HepG2 (cell line): ENCODE measurements around the gene ATP5F1E. TPM values are rescaled to one million over a fixed set of nuclear protein-coding genes. Genes with fewer than 3 reads are reported as not detected.

ENCODE experiments used
- CHD2 ChIP-seq: IDR thresholded peaks from 2 replicates; pipeline ENCODE4 v1.6.1; 2011; ENCODE audit warnings: low read depth, low read length, improper control_type of control experiment
- KLF9 ChIP-seq: IDR thresholded peaks from 2 replicates; pipeline ENCODE4 v1.6.1; 2016; ENCODE audit warnings: low read depth
- NRL ChIP-seq: sonication (generic); formaldehyde crosslinking; IDR thresholded peaks from 2 replicates; pipeline ENCODE4 v1.5.0; 2020; ENCODE audit warnings: missing genetic modification reagents, mild to moderate bottlenecking, moderate library complexity, borderline replicate concordance
- SATB2 ChIP-seq: sonication (generic); formaldehyde crosslinking; IDR thresholded peaks from 2 replicates; pipeline ENCODE4 v1.5.0; 2020; ENCODE audit warnings: missing genetic modification reagents
- SIX1 ChIP-seq: sonication (generic); formaldehyde crosslinking; IDR thresholded peaks from 2 replicates; pipeline ENCODE4 v1.4.0; 2020; ENCODE audit warnings: missing genetic modification reagents, borderline replicate concordance
- SOX6 ChIP-seq, 2 experiments: fragments of 450-650 bp in 1 of 2; sonication (generic) in 1 of 2; formaldehyde crosslinking in 1 of 2; IDR thresholded peaks; 2 replicates each; pipeline versions ENCODE4 v1.4.0 to v1.6.1; 2017 to 2020; ENCODE audit warnings: antibody characterized with exemption in 1 of 2, mild to moderate bottlenecking in 1 of 2, missing genetic modification reagents in 1 of 2
- SP140L ChIP-seq: sonication (generic); formaldehyde crosslinking; IDR thresholded peaks from 2 replicates; pipeline ENCODE4 v1.4.0; 2020; ENCODE audit warnings: missing genetic modification reagents, borderline replicate concordance
- ZNF564 ChIP-seq: sonication (generic); formaldehyde crosslinking; IDR thresholded peaks from 2 replicates; pipeline ENCODE4 v1.8.1; 2023; ENCODE audit warnings: mild to moderate bottlenecking, missing genetic modification reagents
- ZNF672 ChIP-seq: sonication (generic); formaldehyde crosslinking; IDR thresholded peaks from 2 replicates; pipeline ENCODE4 v1.8.1; 2022; ENCODE audit warnings: missing genetic modification reagents
- ZNF775 ChIP-seq: sonication (generic); formaldehyde crosslinking; IDR thresholded peaks from 2 replicates; pipeline ENCODE4 v1.4.0; 2020; ENCODE audit warnings: missing genetic modification reagents, mild to moderate bottlenecking, moderate library complexity, borderline replicate concordance
- polyA plus RNA-seq, 8 experiments: library from polyadenylated mRNA; depleted of rRNA in 3 of 8; stranded (reverse) in 7 of 8; unstranded in 1 of 8; fragments of >200 nt; fragmentation: Illumina TruSeq in 4 of 8; extraction: Trizol in 4 of 8; gene quantifications; 2 replicates each; pipeline versions ENCODE4 v1.2.1 to v1.2.3, GENCODE V29; 2011 to 2016; ENCODE audit warnings: low read depth in 4 of 8, missing spikeins in 1 of 8, mixed read lengths in 1 of 8; ENCODE audit not compliant: insufficient read depth in 1 of 8
- total RNA-seq, 5 experiments: library from RNA; depleted of rRNA; stranded (reverse); fragments of >200 nt; fragmentation: Illumina TruSeq; extraction: Trizol; gene quantifications; 2 replicates each; pipeline ENCODE4 v1.2.3, GENCODE V29; 2016; ENCODE audit warnings: low read depth in 1 of 5
- TF ChIP-seq, protein P1 (sequence below): sonication (generic); formaldehyde crosslinking; IDR thresholded peaks from 2 replicates; pipeline ENCODE4 v1.8.0; 2022; ENCODE audit warnings: mild to moderate bottlenecking, missing genetic modification reagents, moderate library complexity
- TF ChIP-seq, protein P2 (sequence below): IDR thresholded peaks from 2 replicates; pipeline ENCODE4 v1.6.1; 2016
- TF ChIP-seq, protein P3 (sequence below): sonication (generic); formaldehyde crosslinking; IDR thresholded peaks from 2 replicates; pipeline ENCODE4 v1.4.0; 2020; ENCODE audit warnings: mild to moderate bottlenecking, low read depth, missing genetic modification reagents
- TF ChIP-seq, protein P4 (sequence below): sonication (generic); formaldehyde crosslinking; IDR thresholded peaks from 2 replicates; pipeline ENCODE4 v1.4.0; 2020; ENCODE audit warnings: missing genetic modification reagents
- TF ChIP-seq, protein P5 (sequence below): sonication (generic); formaldehyde crosslinking; IDR thresholded peaks from 2 replicates; pipeline ENCODE4 v1.4.0; 2020; ENCODE audit warnings: missing genetic modification reagents
- TF ChIP-seq, protein P6 (sequence below): sonication (generic); formaldehyde crosslinking; IDR thresholded peaks from 2 replicates; pipeline ENCODE4 v1.4.0; 2020; ENCODE audit warnings: low read depth, missing genetic modification reagents

ATP5F1E gene
- total and polyA plus RNA-seq, 2 of the 13 experiments (the other 11 are each of a cell fraction or from before 2014, with no cell fraction given) = 121 to 134 TPM

DNA sequence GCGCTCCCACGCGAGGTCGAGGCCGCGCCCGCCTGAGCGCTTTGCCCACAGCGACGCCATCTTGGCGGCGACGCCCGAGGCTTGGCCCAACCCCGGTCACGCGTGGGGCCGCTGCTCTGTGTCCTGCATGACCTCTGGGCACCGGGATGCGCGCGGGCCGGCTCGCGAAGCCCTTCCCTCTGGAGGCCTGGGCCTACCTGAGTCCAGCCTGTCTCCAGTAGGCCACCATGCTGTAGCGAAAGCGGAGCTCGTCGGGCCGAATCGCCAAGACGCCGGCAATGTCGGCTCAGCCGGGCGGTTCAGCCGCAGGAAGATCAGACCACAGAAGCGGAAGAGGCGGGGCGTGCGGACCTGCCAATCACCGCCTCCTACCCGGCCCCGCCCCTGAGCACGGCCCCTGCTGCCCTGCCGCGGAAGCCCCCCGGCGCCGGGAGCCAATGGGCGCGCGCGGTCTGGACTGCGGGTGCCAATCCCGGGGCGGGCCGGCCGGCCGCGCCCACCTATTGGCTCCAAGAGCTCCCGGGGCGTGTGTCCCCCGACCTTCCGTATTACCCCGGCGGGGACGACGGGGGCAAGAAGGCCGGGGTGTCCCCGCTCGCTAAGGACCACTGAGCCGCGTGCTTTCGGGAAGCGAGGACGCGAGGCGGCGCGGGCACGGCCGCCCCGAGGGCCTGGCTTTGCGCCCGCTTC lies at the start of gene ATP5F1E (continued):
- peak; percentile 64; the same call in 1 of the 2 replicates for TF ChIP-seq KLF9 (CRISPR knock-in tag)
- TF ChIP-seq ZNF672 = peak; percentile 87; the same call in 1 of the 2 replicates
- TF ChIP-seq, protein P1, sequence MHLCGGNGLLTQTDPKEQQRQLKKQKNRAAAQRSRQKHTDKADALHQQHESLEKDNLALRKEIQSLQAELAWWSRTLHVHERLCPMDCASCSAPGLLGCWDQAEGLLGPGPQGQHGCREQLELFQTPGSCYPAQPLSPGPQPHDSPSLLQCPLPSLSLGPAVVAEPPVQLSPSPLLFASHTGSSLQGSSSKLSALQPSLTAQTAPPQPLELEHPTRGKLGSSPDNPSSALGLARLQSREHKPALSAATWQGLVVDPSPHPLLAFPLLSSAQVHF (CRISPR knock-in tag) = peak; percentile 86
- TF ChIP-seq, protein P2, sequence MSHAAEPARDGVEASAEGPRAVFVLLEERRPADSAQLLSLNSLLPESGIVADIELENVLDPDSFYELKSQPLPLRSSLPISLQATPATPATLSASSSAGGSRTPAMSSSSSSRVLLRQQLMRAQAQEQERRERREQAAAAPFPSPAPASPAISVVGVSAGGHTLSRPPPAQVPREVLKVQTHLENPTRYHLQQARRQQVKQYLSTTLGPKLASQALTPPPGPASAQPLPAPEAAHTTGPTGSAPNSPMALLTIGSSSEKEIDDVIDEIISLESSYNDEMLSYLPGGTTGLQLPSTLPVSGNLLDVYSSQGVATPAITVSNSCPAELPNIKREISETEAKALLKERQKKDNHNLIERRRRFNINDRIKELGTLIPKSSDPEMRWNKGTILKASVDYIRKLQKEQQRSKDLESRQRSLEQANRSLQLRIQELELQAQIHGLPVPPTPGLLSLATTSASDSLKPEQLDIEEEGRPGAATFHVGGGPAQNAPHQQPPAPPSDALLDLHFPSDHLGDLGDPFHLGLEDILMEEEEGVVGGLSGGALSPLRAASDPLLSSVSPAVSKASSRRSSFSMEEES (CRISPR knock-in tag) = peak; percentile 79
- peak; percentile 95 for TF ChIP-seq SATB2 (CRISPR knock-in tag)
- no peak; the same call in 1 of the 2 replicates for TF ChIP-seq CHD2
- TF ChIP-seq, protein P3, sequence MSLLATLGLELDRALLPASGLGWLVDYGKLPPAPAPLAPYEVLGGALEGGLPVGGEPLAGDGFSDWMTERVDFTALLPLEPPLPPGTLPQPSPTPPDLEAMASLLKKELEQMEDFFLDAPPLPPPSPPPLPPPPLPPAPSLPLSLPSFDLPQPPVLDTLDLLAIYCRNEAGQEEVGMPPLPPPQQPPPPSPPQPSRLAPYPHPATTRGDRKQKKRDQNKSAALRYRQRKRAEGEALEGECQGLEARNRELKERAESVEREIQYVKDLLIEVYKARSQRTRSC (CRISPR knock-in tag) = peak; percentile 74; the same call in 1 of the 2 replicates
- TF ChIP-seq, protein P4, sequence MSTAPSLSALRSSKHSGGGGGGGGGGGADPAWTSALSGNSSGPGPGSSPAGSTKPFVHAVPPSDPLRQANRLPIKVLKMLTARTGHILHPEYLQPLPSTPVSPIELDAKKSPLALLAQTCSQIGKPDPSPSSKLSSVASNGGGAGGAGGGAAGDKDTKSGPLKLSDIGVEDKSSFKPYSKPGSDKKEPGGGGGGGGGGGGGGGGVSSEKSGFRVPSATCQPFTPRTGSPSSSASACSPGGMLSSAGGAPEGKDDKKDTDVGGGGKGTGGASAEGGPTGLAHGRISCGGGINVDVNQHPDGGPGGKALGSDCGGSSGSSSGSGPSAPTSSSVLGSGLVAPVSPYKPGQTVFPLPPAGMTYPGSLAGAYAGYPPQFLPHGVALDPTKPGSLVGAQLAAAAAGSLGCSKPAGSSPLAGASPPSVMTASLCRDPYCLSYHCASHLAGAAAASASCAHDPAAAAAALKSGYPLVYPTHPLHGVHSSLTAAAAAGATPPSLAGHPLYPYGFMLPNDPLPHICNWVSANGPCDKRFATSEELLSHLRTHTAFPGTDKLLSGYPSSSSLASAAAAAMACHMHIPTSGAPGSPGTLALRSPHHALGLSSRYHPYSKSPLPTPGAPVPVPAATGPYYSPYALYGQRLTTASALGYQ (CRISPR knock-in tag) = peak; percentile 56
- TF ChIP-seq, protein P5, sequence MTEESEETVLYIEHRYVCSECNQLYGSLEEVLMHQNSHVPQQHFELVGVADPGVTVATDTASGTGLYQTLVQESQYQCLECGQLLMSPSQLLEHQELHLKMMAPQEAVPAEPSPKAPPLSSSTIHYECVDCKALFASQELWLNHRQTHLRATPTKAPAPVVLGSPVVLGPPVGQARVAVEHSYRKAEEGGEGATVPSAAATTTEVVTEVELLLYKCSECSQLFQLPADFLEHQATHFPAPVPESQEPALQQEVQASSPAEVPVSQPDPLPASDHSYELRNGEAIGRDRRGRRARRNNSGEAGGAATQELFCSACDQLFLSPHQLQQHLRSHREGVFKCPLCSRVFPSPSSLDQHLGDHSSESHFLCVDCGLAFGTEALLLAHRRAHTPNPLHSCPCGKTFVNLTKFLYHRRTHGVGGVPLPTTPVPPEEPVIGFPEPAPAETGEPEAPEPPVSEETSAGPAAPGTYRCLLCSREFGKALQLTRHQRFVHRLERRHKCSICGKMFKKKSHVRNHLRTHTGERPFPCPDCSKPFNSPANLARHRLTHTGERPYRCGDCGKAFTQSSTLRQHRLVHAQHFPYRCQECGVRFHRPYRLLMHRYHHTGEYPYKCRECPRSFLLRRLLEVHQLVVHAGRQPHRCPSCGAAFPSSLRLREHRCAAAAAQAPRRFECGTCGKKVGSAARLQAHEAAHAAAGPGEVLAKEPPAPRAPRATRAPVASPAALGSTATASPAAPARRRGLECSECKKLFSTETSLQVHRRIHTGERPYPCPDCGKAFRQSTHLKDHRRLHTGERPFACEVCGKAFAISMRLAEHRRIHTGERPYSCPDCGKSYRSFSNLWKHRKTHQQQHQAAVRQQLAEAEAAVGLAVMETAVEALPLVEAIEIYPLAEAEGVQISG (CRISPR knock-in tag) = peak; percentile 88
- 0 out of 2 replicates have a peak, but pooled peaks have one; percentile 46 for TF ChIP-seq ZNF775
- TF ChIP-seq SIX1 (CRISPR knock-in tag) = no peak; the same call in 1 of the 2 replicates
- no peak; the same call in 1 of the 2 replicates for TF ChIP-seq SP140L (CRISPR knock-in tag)
- TF ChIP-seq, protein P6, sequence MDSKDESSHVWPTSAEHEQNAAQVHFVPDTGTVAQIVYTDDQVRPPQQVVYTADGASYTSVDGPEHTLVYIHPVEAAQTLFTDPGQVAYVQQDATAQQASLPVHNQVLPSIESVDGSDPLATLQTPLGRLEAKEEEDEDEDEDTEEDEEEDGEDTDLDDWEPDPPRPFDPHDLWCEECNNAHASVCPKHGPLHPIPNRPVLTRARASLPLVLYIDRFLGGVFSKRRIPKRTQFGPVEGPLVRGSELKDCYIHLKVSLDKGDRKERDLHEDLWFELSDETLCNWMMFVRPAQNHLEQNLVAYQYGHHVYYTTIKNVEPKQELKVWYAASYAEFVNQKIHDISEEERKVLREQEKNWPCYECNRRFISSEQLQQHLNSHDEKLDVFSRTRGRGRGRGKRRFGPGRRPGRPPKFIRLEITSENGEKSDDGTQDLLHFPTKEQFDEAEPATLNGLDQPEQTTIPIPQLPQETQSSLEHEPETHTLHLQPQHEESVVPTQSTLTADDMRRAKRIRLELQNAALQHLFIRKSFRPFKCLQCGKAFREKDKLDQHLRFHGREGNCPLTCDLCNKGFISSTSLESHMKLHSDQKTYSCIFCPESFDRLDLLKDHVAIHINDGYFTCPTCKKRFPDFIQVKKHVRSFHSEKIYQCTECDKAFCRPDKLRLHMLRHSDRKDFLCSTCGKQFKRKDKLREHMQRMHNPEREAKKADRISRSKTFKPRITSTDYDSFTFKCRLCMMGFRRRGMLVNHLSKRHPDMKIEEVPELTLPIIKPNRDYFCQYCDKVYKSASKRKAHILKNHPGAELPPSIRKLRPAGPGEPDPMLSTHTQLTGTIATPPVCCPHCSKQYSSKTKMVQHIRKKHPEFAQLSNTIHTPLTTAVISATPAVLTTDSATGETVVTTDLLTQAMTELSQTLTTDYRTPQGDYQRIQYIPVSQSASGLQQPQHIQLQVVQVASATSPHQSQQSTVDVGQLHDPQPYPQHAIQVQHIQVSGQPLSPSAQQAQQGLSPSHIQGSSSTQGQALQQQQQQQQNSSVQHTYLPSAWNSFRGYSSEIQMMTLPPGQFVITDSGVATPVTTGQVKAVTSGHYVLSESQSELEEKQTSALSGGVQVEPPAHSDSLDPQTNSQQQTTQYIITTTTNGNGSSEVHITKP = 0 out of 2 replicates have a peak, but pooled peaks have one; percentile 0
- TF ChIP-seq SOX6 (IDR thresholded peaks at IDR 0.05) = no peak
- peak; percentile 73 for TF ChIP-seq SOX6 (CRISPR knock-in tag; IDR thresholded peaks at IDR 0.05)
- peak; percentile 90 for TF ChIP-seq NRL (CRISPR knock-in tag)
- peak; percentile 91 for TF ChIP-seq ZNF564 (CRISPR knock-in tag)
